Measurements from ENCODE around the gene DRC7. TPM values are rescaled to one million over a fixed set of nuclear protein-coding genes. Genes with fewer than 3 reads are reported as not detected.

The DRC7 gene
- polyA plus RNA-seq, 1 donor from 2014 or later = 1.4 TPM

- Histone ChIP-seq H3K9ac (ENCODE audit: low read length) (no peak overlapping the region), H3K9me3 (ENCODE audit: low read length) (no peaks in the 10 kb centered on the region), H3K27me3 (ENCODE audit: insufficient read depth, low read depth, low read length) (no peaks in the 10 kb centered on the region), H3K27ac (ENCODE audit: low read length) (no peak overlapping the region), H4K20me1 (ENCODE audit: insufficient read depth) (no peaks in the 10 kb centered on the region), H3F3A (ENCODE audit: insufficient read depth, low read length, poor library complexity, severe bottlenecking) (no peaks in the 10 kb centered on the region), H3K4me2 (ENCODE audit: low read length) (no peak overlapping the region), H3K9me2 (ENCODE audit: insufficient read depth, low read length) (no peaks in the 10 kb centered on the region), H2AFZ (ENCODE audit: low read depth, low read length) (no peak overlapping the region), H3K4me3 (ENCODE audit: low read length) (no peak overlapping the region), H3K79me2 (replicated peaks; ENCODE audit: insufficient read depth, low read length) (no peaks in the 10 kb centered on the region), H3K36me3 (ENCODE audit: insufficient read depth, low read length) (peaks cover 12% of the 10 kb centered on the region)
- TF ChIP-seq REST (IDR thresholded peaks at IDR 0.05; ENCODE audit: borderline replicate concordance) = no peak
- no peak for TF ChIP-seq EZH2 (IDR thresholded peaks at IDR 0.05; ENCODE audit: borderline replicate concordance, insufficient read depth, low read length, poor library complexity, severe bottlenecking)
- no peak for TF ChIP-seq RAD21 (conservative IDR thresholded peaks at IDR 0.05)
- TF ChIP-seq TAF1 (IDR thresholded peaks at IDR 0.05; ENCODE audit: low read depth) = no peak
- no peak for TF ChIP-seq SMC3 (conservative IDR thresholded peaks at IDR 0.05; ENCODE audit: poor library complexity)
- TF ChIP-seq, protein P1, sequence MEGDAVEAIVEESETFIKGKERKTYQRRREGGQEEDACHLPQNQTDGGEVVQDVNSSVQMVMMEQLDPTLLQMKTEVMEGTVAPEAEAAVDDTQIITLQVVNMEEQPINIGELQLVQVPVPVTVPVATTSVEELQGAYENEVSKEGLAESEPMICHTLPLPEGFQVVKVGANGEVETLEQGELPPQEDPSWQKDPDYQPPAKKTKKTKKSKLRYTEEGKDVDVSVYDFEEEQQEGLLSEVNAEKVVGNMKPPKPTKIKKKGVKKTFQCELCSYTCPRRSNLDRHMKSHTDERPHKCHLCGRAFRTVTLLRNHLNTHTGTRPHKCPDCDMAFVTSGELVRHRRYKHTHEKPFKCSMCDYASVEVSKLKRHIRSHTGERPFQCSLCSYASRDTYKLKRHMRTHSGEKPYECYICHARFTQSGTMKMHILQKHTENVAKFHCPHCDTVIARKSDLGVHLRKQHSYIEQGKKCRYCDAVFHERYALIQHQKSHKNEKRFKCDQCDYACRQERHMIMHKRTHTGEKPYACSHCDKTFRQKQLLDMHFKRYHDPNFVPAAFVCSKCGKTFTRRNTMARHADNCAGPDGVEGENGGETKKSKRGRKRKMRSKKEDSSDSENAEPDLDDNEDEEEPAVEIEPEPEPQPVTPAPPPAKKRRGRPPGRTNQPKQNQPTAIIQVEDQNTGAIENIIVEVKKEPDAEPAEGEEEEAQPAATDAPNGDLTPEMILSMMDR (IDR thresholded peaks at IDR 0.05; ENCODE audit: poor library complexity, severe bottlenecking) = no peak
- TF ChIP-seq POLR2AphosphoS5 (IDR thresholded peaks at IDR 0.05) = no peak
- no peak for TF ChIP-seq EP300 (conservative IDR thresholded peaks at IDR 0.05; ENCODE audit: poor library complexity, severe bottlenecking)
- no peak for TF ChIP-seq MXI1 (conservative IDR thresholded peaks at IDR 0.05; ENCODE audit: poor library complexity, severe bottlenecking)
These were observed 29.1 kb upstream of the DRC7 start for GRCh38 chr16:57665541-57665940.

DNA sequence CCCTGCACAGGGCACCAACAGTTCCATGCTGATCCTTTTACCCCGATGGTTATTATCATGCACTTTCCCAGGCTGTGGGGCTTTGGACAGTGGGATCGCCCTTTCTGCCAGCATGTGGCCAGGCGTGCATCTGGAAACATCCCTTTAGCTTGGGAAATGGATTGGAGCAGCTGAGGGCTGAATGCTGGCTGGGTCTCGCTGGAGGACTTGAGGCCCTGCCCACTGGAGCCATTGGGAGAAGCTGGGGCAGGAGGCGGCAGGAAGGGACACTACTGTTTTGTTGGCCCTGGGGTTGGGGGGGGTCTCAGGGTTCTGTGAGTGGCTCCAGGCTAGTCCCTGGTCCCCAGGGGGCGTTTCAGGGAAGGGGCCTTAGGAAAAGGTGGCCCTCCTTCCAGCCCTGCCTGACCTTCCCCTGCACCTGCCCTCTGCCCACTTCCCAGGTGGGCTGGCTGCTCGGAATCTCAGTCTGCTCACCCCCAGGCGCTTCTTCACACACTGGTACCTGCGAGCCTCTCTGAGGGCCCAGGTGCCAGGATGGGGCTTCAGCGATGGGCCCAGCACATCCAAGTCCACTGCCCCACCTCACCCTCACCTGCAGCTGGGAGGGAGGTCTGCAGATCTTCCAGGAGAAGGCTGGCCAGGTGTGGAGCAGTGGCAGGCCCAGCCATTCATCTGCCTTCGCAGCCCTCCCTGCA is 28.1 kb upstream of the DRC7 start:
- Histone ChIP-seq H3K4me3 (ENCODE audit: low read length) (no peak overlapping the region), H3K27ac (ENCODE audit: low read length) (no peak overlapping the region), H3K9ac (ENCODE audit: low read length) (no peak overlapping the region), H3K27me3 (ENCODE audit: insufficient read depth, low read depth, low read length) (no peaks in the 10 kb centered on the region), H3K36me3 (ENCODE audit: insufficient read depth, low read length) (peaks cover 10% of the 10 kb centered on the region), H2AFZ (ENCODE audit: low read depth, low read length) (no peak overlapping the region), H3F3A (ENCODE audit: insufficient read depth, low read length, poor library complexity, severe bottlenecking) (no peaks in the 10 kb centered on the region), H4K20me1 (ENCODE audit: insufficient read depth) (no peaks in the 10 kb centered on the region), H3K9me2 (ENCODE audit: insufficient read depth, low read length) (no peaks in the 10 kb centered on the region), H3K9me3 (ENCODE audit: low read length) (no peaks in the 10 kb centered on the region), H3K4me2 (ENCODE audit: low read length) (no peak overlapping the region), H3K79me2 (replicated peaks; ENCODE audit: insufficient read depth, low read length) (no peaks in the 10 kb centered on the region)
- TF ChIP-seq RAD21 (conservative IDR thresholded peaks at IDR 0.05) (no peak), TAF1 (IDR thresholded peaks at IDR 0.05; ENCODE audit: low read depth) (no peak), REST (IDR thresholded peaks at IDR 0.05; ENCODE audit: borderline replicate concordance) (no peak), POLR2AphosphoS5 (IDR thresholded peaks at IDR 0.05) (no peak), EZH2 (IDR thresholded peaks at IDR 0.05; ENCODE audit: borderline replicate concordance, insufficient read depth, low read length, poor library complexity, severe bottlenecking) (no peak), MXI1 (conservative IDR thresholded peaks at IDR 0.05; ENCODE audit: poor library complexity, severe bottlenecking) (no peak)
- TF ChIP-seq, protein P1 (IDR thresholded peaks at IDR 0.05; ENCODE audit: poor library complexity, severe bottlenecking) = no peak

Measured in neural cell (in vitro differentiated cells).